ENCODE data around the gene CDC14A.

CDC14A gene

GRCh38 chr1:100552031-100552430 is 199.7 kb downstream of the CDC14A start:
- no peak for DNase-seq

- DNase-seq = no peak
Measured at GRCh38 chr1:100552922-100553321, 200.6 kb downstream of the CDC14A start.

GRCh38 chr1:100556181-100556580 is 203.9 kb downstream of the CDC14A start:
- no peak for DNase-seq

- no peak for DNase-seq
Measured at GRCh38 chr1:100556925-100557605, 204.8 kb downstream of the CDC14A start.

- no peak for DNase-seq
Measured at GRCh38 chr1:100557606-100557953, 205.3 kb downstream of the CDC14A start.

GRCh38 chr1:100565533-100565932 is 213.2 kb downstream of the CDC14A start:
- DNase-seq = no peak

GRCh38 chr1:100565937-100566699 is 213.8 kb downstream of the CDC14A start:
- no peak for DNase-seq

- no peak for DNase-seq
Measured at GRCh38 chr1:100567062-100567461, 214.8 kb downstream of the CDC14A start.

Measured in NCI-H1105 (cell line).